NCI-H524 treated with DMSO at 0.1 percent for 48 hours (cell line): ENCODE measurements around the gene SPRTN.

Experiments
- DNase-seq: peaks from one replicate; lab custom pipeline; 2025; lab: John Stamatoyannopoulos, UW

Gene SPRTN

DNA sequence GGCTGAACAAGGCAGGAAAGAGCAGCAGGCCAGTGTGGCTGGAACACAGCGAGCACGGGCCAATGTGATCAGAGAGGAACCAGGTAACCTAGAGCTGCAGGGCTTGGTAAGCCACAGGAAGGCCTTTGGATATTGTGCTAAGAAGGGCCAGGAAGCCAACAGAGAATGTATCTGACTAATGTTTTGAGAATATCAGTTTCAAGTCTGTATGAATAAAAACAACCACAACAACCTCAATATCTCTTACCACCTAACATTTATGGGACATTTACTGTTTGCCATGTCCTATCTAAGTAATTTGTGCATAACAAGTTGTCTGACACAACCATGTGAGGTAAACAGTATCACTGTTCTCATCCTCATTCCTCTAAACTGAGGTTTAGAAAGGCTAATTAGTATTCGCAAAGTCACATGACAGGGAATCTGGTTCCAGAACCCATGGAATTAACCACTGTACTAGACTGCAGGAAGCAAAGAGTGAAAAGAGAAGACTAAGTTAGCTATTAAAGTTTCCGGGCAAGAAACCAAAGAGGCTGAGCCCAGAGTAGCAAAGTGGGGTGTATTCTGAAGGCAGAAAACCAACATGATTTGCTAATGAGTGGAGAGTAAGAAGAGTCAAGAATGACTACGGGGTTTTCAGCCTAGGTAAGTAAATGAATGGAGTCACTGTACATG, 38.9 kb downstream of the SPRTN start:
- no peak for DNase-seq

DNA sequence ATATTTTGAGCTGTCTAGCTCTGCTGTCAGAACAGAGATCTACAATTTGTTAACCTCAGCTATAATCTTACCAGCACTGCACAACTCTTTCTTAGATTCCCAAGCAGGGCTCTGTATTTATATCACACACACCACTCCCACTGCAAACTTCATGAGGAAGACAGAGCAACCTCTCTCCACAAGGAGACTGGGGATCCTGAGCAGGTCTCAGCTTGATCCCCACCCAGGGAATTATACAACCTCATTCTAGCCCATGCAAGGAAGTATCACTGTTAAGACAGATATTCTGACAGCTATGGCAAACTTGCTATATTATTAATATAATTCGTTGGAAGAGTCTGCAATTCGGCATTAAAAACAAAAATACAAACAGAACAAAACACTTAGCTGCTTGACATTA, 43.6 kb downstream of the SPRTN start:
- no peak for DNase-seq

DNA sequence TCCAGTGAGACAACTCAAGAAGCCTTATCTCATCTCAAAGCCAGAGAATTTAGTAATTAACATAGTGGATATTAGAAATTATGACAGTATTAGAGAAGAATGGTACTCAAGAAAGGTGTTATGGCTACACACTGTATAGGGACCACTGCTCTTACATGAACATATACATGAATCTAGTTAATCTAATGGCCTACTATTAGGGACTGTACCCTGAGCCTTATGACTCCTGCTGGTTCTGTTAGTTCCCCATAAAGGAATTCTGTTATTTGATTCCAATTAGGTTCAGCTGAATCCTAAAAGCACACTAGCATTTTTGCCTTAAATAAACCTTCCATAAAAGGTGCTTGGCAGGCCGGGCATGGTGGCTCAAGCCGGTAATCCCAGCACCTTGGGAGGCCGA, 44.3 kb downstream of the SPRTN start:
- DNase-seq: no peak

DNA sequence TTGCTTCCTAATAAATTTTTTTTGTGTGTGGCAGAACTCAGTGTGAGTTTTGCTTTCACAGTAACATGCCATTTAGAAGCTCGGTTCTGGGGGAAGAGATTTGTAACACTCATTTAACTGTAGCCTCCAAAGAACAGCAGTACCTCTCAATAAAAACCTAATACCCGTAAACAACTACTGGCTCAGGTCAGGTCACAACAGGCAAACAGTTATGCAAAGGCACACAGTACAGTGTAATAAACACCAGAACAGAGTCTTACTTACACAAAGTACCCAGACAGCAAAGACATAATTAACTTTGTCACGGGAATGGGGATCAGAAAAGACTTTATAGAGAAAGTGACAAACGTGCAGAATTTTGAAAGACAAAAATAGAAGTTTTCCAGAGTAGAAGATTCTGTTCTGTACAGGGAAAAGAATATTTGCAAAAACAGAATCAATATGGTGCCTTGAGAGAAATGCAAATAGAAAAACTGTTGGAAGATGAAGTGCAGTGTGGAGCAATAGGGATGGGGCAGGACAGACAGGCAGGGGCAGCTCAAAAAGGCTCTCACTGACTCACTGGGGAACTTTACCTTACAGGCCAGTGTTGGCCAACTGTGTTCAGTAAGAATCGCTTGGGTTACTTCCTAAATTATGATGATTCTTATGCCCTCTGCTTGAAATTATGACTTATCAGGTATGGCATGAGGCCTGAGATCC, 45.2 kb downstream of the SPRTN start:
- DNase-seq: no peak

DNA sequence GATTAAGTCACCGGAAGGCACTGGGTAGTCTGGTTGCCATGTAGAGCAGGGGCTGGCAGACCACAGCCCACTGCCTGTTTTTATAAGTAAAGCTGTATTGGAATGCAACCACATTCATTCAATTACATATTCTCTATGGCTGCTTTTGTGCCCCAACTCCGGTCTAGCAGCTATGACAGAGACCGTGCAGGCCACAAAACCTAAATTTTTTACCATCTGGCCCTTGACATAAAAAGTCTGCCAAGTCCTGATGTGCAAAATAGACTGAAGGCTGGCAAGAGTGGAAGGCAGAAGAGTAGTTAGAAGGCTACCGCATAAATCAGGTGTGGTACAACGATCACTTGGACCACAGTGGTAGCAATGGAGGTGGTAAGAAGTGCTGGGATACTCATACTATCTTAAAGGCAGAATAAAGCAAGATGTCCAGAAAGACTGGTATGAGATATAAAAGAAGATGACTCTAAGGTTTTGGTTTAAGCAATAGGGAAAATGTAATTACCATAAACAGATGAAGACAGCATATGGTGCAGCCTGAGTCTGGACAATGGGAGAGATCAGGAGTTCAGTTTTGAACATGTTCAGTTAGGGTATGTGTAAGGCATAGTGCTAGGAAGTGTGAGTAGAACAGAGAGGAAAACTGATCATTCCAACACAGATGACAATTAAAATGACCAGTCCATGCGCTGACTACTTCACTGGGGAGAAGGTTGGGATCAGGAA, 46.8 kb downstream of the SPRTN start:
- no peak for DNase-seq

DNA sequence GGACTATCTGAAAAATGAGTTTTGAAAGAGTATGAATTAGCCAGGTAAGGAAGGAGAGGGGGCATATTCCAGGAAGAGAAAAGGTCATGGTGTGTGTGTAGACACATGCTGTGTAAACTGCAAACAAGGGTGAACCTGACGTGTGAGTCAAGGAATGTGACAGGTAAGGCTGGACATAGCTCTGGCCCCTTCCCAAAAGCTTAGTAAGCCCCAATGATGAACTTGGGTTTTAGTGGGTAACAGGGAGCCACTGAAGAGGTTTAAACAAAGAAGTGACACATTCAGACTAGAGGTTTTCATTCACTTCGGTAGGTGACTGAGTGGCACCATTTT, 47.3 kb downstream of the SPRTN start:
- no peak for DNase-seq

- DNase-seq: no peak
Measured at GRCh38 chr1:231386466-231386865, 48.4 kb downstream of the SPRTN start.

DNA sequence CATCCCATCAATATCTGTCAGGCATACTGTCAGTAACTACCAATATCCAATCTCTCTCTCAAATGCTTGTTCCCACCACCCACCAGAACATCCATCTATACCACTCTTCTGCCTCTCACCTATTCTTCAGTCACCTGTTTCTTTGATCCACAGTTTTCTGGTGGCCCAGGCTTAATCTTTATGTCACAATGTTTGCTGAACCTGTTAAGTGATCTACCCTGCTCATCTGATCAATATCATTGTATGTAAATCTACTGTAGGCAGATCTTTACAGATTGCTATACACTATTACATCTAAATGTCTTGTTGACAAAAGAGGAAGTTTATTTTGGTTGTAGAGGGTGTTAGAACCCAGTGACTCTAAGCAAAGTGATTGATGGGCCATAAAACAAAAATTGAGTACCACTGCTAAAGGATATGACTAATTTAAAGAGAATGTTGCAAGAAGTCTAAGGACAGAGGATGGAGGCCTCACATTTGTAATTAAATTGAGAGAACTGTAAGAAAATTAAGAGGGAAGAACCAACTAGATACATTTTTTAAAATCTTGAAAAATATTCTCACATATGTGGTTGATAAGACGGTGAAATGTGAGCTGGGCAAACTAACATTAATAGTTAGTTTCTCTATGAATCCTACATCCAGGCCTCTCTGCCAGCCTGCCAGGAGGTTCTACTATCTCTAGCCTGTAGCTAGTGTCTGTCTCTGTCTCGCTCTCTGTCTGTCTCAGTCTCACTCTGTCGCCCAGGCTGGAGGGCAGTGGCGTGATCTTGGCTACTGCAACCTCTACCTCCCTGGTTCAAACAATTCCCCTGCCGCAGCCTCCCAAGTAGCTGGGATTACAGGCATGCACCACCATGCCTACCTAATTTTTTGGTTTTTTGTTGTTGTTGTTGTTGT, 49.9 kb downstream of the SPRTN start:
- DNase-seq: no peak

DNA sequence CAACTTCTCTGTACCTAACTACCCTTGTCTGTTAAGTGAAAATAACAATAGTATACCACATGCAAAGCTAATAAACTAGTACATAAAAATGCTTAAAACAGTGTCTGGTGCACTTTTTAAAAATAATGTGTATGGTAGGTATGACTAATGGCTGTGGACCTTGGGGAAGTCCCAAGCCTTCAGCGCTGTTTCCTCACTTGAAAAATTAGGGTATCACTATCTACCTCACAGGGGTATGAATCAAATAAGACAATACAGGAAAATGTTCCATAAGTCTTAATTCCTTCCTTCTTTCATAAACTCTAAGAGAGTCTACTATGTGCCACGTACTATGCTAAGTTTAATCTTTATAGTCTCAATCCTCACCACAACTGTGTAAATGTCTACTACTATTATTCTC, 52.0 kb downstream of the SPRTN start:
- DNase-seq: no peak

DNA sequence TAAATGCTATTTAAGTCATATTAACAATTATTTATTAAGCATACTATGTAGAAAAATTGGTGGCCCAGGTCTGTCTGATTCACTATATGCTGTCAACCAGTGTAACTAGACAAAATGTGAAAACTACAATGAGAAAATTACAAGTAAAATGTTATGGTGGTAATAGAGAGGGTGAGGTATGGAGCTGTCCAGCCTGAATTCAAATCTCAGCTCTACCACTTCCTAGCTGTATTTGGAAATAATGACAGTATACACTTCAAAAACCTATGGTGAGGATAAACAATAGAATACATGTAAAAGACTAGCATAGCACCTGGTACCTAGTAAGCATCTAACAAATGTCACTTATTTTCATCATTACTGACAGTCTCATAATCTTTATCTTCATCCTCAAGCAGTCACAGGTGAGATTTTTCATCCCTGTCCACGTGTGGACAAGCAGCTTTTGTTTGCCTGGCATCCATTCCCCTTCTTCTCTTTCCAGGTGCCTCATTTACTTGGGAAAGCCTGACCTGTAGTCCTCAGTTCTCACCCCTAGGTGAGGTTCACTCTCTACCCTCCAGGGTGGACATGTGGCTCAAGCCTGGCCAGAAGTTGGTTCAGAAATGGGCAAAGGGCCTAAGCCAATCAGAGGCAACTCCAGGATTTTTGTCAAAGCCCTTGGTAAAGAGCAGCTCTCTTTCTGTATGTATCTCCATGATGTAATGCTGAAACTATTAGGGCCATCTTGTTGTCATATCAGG, 54.5 kb downstream of the SPRTN start:
- DNase-seq: no peak

GRCh38 chr1:231393668-231394067, 55.6 kb downstream of the SPRTN start:
- DNase-seq: no peak

DNA sequence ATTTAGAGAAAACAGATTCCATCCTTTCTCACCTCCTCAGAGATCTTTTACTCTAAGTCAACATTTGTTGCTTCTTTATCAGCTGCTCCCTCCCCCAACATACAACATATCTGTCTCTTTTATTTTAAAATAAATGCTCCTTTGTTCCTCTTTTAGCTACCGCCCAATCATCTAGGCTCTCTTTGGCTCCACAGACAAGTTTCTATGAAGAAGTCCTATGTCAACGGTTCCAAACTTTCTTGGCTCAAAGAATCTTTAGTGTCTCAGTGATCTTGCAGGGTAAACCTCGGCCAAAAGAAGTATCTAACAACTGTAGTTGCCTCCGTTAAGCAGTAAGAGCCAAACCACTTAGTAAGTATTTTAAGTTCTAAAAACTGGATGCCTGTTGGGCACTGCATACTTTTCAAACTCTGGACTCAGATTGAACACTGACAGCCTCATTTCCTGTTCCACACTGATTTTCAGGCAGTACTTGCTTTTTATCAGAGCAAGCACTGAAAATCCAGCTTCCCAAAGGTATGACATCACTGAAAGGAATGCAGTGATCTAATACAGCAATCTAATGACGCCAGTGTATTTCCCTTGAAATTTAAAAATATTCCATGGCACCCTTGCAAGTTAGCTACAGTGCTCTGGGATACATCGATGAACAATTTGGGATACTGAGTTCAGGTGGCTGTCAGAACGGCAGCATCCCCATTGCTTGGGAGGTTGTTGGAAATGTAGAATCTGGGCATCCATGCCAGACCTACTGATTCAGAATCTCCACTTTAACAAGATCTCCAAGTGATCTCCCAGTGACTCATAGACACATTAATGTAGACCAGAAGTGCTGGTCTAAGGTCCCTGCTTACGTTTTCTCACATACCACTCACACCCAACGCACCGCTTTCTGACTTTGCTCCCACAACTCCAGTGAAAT, 57.2 kb downstream of the SPRTN start:
- no peak for DNase-seq

GRCh38 chr1:231395998-231396390, 57.9 kb downstream of the SPRTN start:
- no peak for DNase-seq

GRCh38 chr1:231396643-231397042, 58.5 kb downstream of the SPRTN start:
- DNase-seq: no peak

DNA sequence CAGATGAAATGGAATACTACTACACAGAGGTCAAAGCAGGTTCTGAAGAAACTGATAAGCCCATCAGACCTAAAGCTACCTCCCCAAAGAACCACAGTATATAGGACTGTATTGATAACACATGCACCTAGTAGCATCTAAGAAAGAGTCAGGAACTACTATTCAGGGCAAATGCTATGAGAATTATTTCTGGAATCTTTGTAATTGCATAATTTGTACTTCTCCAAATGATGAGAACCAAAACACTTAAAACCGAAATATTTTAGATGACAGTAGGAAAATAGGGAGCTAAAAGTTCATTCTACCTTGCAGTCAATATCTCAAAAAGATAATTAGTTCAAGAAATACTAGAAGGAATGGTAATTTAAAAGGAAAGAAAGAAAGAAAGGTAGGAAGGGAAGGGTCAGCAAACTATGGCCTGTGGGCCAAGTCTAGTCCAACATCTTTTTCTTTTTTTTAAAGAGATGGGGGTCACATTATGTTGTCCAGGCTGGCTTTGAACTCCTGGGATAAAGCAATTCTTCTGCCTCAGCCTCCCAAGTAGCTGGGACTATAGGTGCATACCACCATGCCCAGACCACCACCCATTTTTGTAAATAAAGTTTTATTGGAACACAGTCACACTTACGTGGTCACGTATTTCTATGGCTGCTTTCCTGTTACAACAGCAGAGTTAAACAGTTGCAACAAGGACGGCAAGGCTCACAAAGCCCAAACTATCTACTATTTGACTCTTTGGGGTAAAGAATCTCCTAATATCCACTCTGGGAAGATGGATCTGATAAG, 60.0 kb downstream of the SPRTN start:
- no peak for DNase-seq

DNA sequence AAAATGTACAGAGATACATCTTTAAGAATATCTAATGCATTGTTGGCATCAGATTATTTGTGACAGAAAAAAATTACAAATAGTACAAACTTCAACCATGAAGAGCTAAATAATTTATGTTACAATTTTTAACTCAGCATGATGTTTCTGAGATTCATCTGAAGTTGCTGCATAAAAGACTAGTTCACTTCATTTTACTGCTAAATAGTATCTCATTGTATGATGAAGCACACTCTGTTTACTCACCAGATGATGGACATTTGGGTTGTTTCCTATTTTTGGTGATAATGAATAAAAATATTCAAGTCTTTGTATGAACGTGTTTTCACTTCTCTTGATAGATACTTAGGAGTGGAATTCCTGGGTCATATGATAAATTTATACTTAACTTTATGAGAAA, 63.4 kb downstream of the SPRTN start:
- DNase-seq: no peak

DNA sequence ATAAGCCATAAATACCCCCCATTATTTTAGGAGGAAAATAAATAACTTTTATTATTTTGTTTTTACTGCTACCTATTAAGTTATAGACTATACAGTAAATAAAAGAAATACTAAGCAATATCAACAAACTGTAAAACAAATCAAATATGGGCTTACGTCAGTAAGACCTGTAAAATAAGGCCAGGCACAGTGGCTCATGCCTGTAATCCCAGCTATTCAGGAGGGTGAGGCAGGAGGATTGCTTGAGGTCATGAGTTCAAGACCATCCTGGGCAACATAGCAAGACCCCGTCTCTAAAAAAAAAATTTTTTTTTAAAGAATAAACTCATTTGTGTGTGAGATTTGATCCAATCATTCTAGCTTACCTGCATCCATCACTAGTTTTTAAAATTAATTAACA, 66.2 kb downstream of the SPRTN start:
- DNase-seq: no peak
